ENCODE data around the gene TCEAL7.

The TCEAL7 gene

DNA sequence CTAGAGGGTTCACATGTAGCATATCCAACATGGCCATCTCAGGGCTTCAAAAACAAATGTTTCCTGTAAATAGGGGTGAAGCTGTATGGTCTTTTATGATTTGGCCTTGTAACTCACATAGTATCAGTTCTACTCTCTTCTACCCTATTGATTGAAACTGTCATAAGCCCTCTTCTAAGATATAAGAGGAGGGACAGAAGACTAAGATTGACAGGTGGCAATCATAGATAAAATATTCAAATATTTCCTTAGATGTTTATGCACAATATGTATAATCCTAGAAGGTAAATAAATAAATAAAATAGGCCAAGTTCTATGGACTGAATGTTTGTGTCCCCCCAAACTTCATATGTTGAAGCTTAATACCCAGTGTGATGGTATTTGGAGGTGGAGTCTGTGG lies 39.4 kb downstream of the TCEAL7 start:
- DNase-seq = no peak

DNA sequence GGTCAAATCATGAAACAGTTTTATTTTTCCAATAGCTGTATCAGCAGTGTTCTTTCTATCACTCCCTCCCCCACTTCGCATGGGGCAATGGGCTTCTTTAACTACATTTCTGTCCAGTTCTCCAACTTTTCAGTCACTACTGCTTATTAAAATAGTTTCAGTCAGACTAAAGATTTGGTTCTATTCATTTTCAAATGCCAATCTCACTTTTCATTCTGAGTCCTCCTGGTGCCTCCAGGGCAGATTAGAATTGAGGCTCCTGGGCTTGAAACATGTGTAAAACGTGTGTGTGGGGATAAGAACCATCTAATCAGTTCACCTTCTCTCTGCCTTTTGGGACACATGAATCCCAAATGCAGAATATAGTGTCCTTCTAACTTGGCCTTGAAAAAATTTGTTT lies 42.8 kb downstream of the TCEAL7 start:
- DNase-seq = no peak

DNA sequence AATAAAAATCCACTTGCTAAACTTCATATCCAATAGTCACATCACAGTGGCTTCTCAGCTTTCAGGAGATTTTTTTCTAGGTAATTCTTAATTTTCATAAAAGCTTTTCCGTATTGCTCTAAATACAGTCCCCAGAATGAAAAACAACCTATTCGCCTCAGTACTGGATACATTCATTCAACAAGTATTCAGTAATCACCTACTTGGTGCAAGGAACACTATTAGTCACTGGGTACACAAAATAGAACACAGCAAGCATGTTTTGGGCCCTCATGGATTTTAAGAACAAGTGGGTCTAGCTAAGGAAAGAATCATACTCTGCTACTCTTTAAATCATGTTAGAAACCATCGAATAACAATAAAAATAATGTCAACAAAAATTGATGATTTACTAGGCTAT lies 43.5 kb downstream of the TCEAL7 start:
- no peak for DNase-seq

DNA sequence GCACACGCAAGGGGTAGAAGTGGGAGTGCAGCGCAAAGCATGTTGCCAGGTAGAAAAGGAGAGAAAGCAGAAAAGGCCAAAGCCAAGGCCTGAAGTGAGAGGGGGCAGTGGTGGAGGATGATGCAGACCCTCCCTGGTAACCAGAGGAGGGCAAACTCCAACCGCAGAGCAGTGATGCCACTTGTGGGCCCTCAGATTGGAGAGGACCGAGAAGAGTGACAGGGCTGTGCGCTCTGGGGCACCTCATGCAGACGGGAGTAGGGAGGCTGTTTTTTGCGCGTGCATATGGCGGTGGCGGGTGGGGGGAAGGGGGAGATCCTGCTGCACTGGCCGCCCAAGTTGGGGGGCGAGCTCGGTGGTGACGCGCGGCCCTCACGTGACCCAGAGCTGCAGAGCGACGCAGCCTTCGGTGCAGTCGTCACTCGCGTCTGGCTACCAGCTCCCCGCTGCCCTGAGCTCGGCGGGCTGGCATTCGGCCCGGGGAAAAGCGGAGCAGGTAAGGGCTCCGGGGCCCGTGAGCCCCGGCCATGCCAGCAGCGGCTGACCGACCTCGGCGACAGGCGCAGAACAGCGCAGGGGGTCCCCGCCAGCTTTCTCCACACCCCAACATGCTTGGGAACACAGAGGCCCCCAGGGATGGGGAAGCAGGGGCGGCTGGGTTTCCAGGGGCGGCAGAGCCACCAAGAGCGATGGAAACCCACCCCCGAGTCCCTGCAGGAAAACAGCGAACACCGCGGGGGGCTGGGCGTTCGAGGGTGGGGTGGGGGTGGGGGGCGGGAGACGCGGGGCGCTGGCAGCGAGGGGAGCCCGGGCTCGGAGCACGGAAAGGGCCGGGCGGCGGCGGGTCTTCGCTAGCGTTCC lies 46.3 kb downstream of the TCEAL7 start, which contains the start of gene BEX3:
Gene BEX3 (plus strand): TSS at position 421 of the 861 bp plus-strand sequence. CDS start 984 bp downstream, outside the sequence.
- no peak for DNase-seq

DNA sequence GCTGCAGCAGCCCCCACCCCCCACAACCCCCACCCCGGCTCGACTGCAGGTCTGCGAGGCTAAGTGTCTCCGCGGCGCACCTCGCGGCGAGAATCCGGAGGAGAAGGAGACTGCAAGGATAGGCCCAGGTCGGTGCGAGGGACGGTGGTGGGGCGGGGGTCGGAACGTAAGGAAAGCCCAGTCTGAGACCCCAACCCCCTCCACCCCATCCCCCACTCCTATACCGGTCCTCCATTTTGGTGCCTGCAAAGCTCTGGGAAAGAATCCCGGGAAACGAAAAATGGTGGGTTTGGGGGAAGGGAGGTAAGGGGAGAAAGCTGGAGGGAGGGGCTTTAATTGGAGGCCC lies 46.9 kb downstream of the TCEAL7 start:
- no peak for DNase-seq

DNA sequence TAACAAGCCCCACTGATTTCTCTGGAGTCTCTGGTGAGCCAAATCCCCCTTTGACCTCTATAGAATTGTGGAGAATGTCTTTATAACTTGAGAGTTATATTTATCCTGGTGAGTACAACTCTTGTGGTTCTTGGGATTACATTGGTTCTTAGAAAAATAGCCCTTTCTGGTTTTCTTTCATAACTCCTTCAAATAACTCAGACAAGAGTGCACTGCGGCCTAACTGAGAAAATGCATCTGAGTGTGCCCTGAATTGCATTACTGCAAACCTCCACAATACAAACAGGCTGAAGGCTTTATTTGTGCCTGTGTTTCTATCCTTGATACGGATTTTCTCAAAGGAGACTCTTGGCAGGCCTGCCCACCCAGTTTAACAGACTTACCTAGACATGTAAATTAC lies 49.0 kb downstream of the TCEAL7 start:
- no peak for DNase-seq
